ENCODE data around the gene ANKK1.

- TF ChIP-seq TAF1 (IDR thresholded peaks at IDR 0.05; ENCODE audit: control insufficient read depth, extremely low read depth, insufficient read depth, low read length, severe bottlenecking) (no peak), YY1 (IDR thresholded peaks at IDR 0.05; ENCODE audit: borderline replicate concordance in 1 of 3, control insufficient read depth in 1 of 3, extremely low read depth in 1 of 3, insufficient read depth in 3 of 3, insufficient read length in 1 of 3, insufficient replicate concordance in 2 of 3, low read depth in 1 of 3, low read length in 2 of 3) (no peak)
These were observed 14.3 kb upstream of the ANKK1 start for GRCh38 chr11:113373306-113373705.
